ENCODE measurements around the gene SCNM1.
"Not testable (repeated sequence)": the region's sequence is repeated elsewhere in the genome, so short reads cannot be mapped to it uniquely, and the experiment has no call there.

Gene SCNM1

GRCh38 chr1:151192047-151192446 is 26.1 kb downstream of the SCNM1 start:
- Mint-ChIP-seq H3K9me3 (no peaks in the 10 kb centered on the region), H3K4me3 (no peak overlapping the region), H3K36me3 (ENCODE audit: low read depth) (peaks cover 9% of the 10 kb centered on the region), H3K27me3 (peaks cover 4% of the 10 kb centered on the region), H3K4me1 (ENCODE audit: low read depth) (peaks cover 24% of the 10 kb centered on the region), H3K27ac (no peak overlapping the region)
- intact Hi-C loops (cut with micrococcal nuclease), result no loop called here

GRCh38 chr1:151193304-151193703 is 27.4 kb downstream of the SCNM1 start:
- peaks cover 26% of the 10 kb centered on the region for H3K4me1 Mint-ChIP-seq (ENCODE audit: low read depth)
- no peak overlapping the region for H3K4me3 Mint-ChIP-seq
- H3K27ac Mint-ChIP-seq, result no peak overlapping the region
- H3K9me3 Mint-ChIP-seq, result no peaks in the 10 kb centered on the region
- H3K36me3 Mint-ChIP-seq (ENCODE audit: low read depth), result peaks cover 10% of the 10 kb centered on the region
- peaks cover 4% of the 10 kb centered on the region for H3K27me3 Mint-ChIP-seq
- intact Hi-C loops (cut with micrococcal nuclease), result no loop called here

- H3K4me3 Mint-ChIP-seq, result no peak overlapping the region
- no peaks in the 10 kb centered on the region for H3K9me3 Mint-ChIP-seq
- intact Hi-C loops (cut with micrococcal nuclease), result no loop called here
- H3K4me1 Mint-ChIP-seq (ENCODE audit: low read depth), result peaks cover 23% of the 10 kb centered on the region
- peaks cover 15% of the 10 kb centered on the region for H3K36me3 Mint-ChIP-seq (ENCODE audit: low read depth)
- H3K27ac Mint-ChIP-seq, result no peak overlapping the region
- H3K27me3 Mint-ChIP-seq, result peaks cover 4% of the 10 kb centered on the region
Measured at GRCh38 chr1:151193856-151194255, 27.9 kb downstream of the SCNM1 start.

GRCh38 chr1:151194894-151195594 is 29.1 kb downstream of the SCNM1 start:
- peaks cover 20% of the 10 kb centered on the region for H3K36me3 Mint-ChIP-seq (ENCODE audit: low read depth)
- H3K27me3 Mint-ChIP-seq; H3K4me3 Mint-ChIP-seq; H3K27ac Mint-ChIP-seq; H3K9me3 Mint-ChIP-seq; intact Hi-C loops (cut with micrococcal nuclease): not testable (repeated sequence)
- H3K4me1 Mint-ChIP-seq (ENCODE audit: low read depth), result peaks cover 31% of the 10 kb centered on the region

GRCh38 chr1:151196292-151196800 is 30.4 kb downstream of the SCNM1 start:
- Mint-ChIP-seq H3K9me3 (no peaks in the 10 kb centered on the region), H3K27ac (peak overlapping the region; percentile 9), H3K4me1 (ENCODE audit: low read depth) (peaks cover 29% of the 10 kb centered on the region), H3K36me3 (ENCODE audit: low read depth) (peaks cover 20% of the 10 kb centered on the region), H3K27me3 (peaks cover 4% of the 10 kb centered on the region), H3K4me3 (peak overlapping the region; percentile 35)
- intact Hi-C loops (cut with micrococcal nuclease), result no loop called here

GRCh38 chr1:151197863-151198253 is 31.9 kb downstream of the SCNM1 start:
- H3K4me3 Mint-ChIP-seq, result peak overlapping the region; percentile 97
- H3K27ac Mint-ChIP-seq, result peak overlapping the region; percentile 98
- peaks cover 28% of the 10 kb centered on the region for H3K36me3 Mint-ChIP-seq (ENCODE audit: low read depth)
- H3K4me1 Mint-ChIP-seq (ENCODE audit: low read depth), result peaks cover 42% of the 10 kb centered on the region
- intact Hi-C loops (cut with micrococcal nuclease), result loop anchor here (2.0 kb wide), 1 partner anchor 57 kb away; the partner anchor contains the start of gene PSMD4
- peaks cover 1% of the 10 kb centered on the region for H3K27me3 Mint-ChIP-seq
- no peaks in the 10 kb centered on the region for H3K9me3 Mint-ChIP-seq

- H3K4me3 Mint-ChIP-seq, result peak within 1 kb of the TSS; percentile 97
- peaks cover 34% of the 10 kb centered on the region for H3K36me3 Mint-ChIP-seq (ENCODE audit: low read depth)
- no peaks in the 10 kb centered on the region for H3K9me3 Mint-ChIP-seq
- peaks cover 1% of the 10 kb centered on the region for H3K27me3 Mint-ChIP-seq
- peaks cover 42% of the 10 kb centered on the region for H3K4me1 Mint-ChIP-seq (ENCODE audit: low read depth)
- H3K27ac Mint-ChIP-seq, result peak within 1 kb of the TSS; percentile 98
- intact Hi-C loops (cut with micrococcal nuclease), result loop anchor here (2.0 kb wide), 1 partner anchor 56 kb away; the partner anchor contains the start of gene PSMD4
Measured at GRCh38 chr1:151198254-151199127, 32.5 kb downstream of the SCNM1 start, which contains the start of gene PIP5K1A. PIP5K1A (plus strand) TSS chr1:151198552; CDS start chr1:151198997, 445 bp downstream.

- Mint-ChIP-seq H3K4me1 (ENCODE audit: low read depth) (peaks cover 42% of the 10 kb centered on the region), H3K27ac (peak overlapping the region; percentile 98), H3K36me3 (ENCODE audit: low read depth) (peaks cover 45% of the 10 kb centered on the region), H3K9me3 (no peaks in the 10 kb centered on the region), H3K27me3 (peaks cover 1% of the 10 kb centered on the region), H3K4me3 (peak overlapping the region; percentile 97)
- intact Hi-C loops (cut with micrococcal nuclease), result loop anchor here (2.0 kb wide), 1 partner anchor 55 kb away; the partner anchor contains the start of gene PSMD4
Measured at GRCh38 chr1:151199873-151200581, 34.1 kb downstream of the SCNM1 start.

- H3K9me3 Mint-ChIP-seq; H3K27me3 Mint-ChIP-seq; H3K4me3 Mint-ChIP-seq; intact Hi-C loops (cut with micrococcal nuclease); H3K27ac Mint-ChIP-seq: not testable (repeated sequence)
- Mint-ChIP-seq H3K36me3 (ENCODE audit: low read depth) (peaks cover 73% of the 10 kb centered on the region), H3K4me1 (ENCODE audit: low read depth) (peaks cover 25% of the 10 kb centered on the region)
Measured at GRCh38 chr1:151205381-151205965, 39.5 kb downstream of the SCNM1 start.

GRCh38 chr1:151210830-151211229 is 44.9 kb downstream of the SCNM1 start:
- Mint-ChIP-seq H3K4me1 (ENCODE audit: low read depth) (peaks cover 20% of the 10 kb centered on the region), H3K4me3 (no peak overlapping the region), H3K27ac (peak overlapping the region; percentile 54), H3K9me3 (no peaks in the 10 kb centered on the region), H3K27me3 (no peaks in the 10 kb centered on the region), H3K36me3 (ENCODE audit: low read depth) (peaks cover 92% of the 10 kb centered on the region)
- intact Hi-C loops (cut with micrococcal nuclease), result no loop called here

GRCh38 chr1:151211972-151212705 is 46.2 kb downstream of the SCNM1 start:
- intact Hi-C loops (cut with micrococcal nuclease), result no loop called here
- peaks cover 88% of the 10 kb centered on the region for H3K36me3 Mint-ChIP-seq (ENCODE audit: low read depth)
- peaks cover 24% of the 10 kb centered on the region for H3K4me1 Mint-ChIP-seq (ENCODE audit: low read depth)
- H3K27me3 Mint-ChIP-seq, result no peaks in the 10 kb centered on the region
- H3K27ac Mint-ChIP-seq, result peak overlapping the region; percentile 54
- H3K9me3 Mint-ChIP-seq, result no peaks in the 10 kb centered on the region
- H3K4me3 Mint-ChIP-seq, result no peak overlapping the region

- Mint-ChIP-seq H3K9me3 (no peaks in the 10 kb centered on the region), H3K4me1 (ENCODE audit: low read depth) (peaks cover 24% of the 10 kb centered on the region), H3K27me3 (no peaks in the 10 kb centered on the region), H3K27ac (peak overlapping the region; percentile 12), H3K36me3 (ENCODE audit: low read depth) (peaks cover 83% of the 10 kb centered on the region), H3K4me3 (no peak overlapping the region)
- intact Hi-C loops (cut with micrococcal nuclease), result no loop called here
Measured at GRCh38 chr1:151213560-151213959, 47.6 kb downstream of the SCNM1 start.

All from dendritic cell treated with granulocyte-macrophage colony-stimulating factor and Interleukin-4, amounts not matched to agents 40 ng/mL and 50 ng/mL, for 4 days (primary cell).